ENCODE data around the gene GABRP. TPM values are rescaled to one million over a fixed set of nuclear protein-coding genes. Genes with fewer than 3 reads are reported as not detected.

The GABRP gene
- total RNA-seq, result 1.4 TPM in 1 of 2 replicates, not detected in the other

GRCh38 chr5:170783498-170784247 lies at the start of gene GABRP:
GABRP (plus strand) TSS chr5:170783725; CDS start chr5:170788616, 4,891 bp downstream.

GRCh38 chr5:170861917-170862766 lies 78.6 kb downstream of the GABRP start, which contains the start of gene RANBP17:
RANBP17 (plus strand) TSS chr5:170862018.

Other genes with a start within 250 kb of the GABRP start
- 5.5 and 14.3 TPM in 2 replicates for gene RANBP17, start 78.3 kb downstream of the GABRP start, total RNA-seq